T-helper 1 cell treated with Interleukin-12 subunit alpha and Interleukin-12 subunit beta and Interleukin-4 antibody, amounts not matched to agents 30 μg/mL and 1 μg/mL, for 36 hours (primary cell): ENCODE data around the gene ACADL.

Experiments used
- H3K27ac Mint-ChIP-seq: one replicate; pipeline ENCODE4 v1.8.0; 2021; ENCODE audit warnings: mild to moderate bottlenecking, mixed read lengths
- H3K27me3 Mint-ChIP-seq: one replicate; pipeline ENCODE4 v1.8.0; 2021; ENCODE audit warnings: low read depth, mixed read lengths
- H3K36me3 Mint-ChIP-seq: one replicate; pipeline ENCODE4 v1.8.0; 2021; ENCODE audit warnings: low read depth, mixed read lengths
- H3K4me1 Mint-ChIP-seq: one replicate; pipeline ENCODE4 v1.8.0; 2021; ENCODE audit warnings: low read depth, mixed read lengths
- H3K4me3 Mint-ChIP-seq: one replicate; pipeline ENCODE4 v1.8.0; 2021; ENCODE audit warnings: mild to moderate bottlenecking, moderate library complexity, mixed read lengths
- H3K9me3 Mint-ChIP-seq: one replicate; pipeline ENCODE4 v1.8.0; 2021; ENCODE audit warnings: mixed read lengths

Gene ACADL

GRCh38 chr2:210227290-210228088 is 2.2 kb upstream of the ACADL start:
- H3K9me3 Mint-ChIP-seq, result no peaks in the 10 kb centered on the region
- no peaks in the 10 kb centered on the region for H3K36me3 Mint-ChIP-seq
- peaks cover 2% of the 10 kb centered on the region for H3K4me1 Mint-ChIP-seq
- peaks cover 46% of the 10 kb centered on the region for H3K27me3 Mint-ChIP-seq
- no peak overlapping the region for H3K27ac Mint-ChIP-seq
- no peak overlapping the region for H3K4me3 Mint-ChIP-seq

GRCh38 chr2:210226223-210226622 is 976 bp upstream of the ACADL start:
- H3K9me3 Mint-ChIP-seq, result no peaks in the 10 kb centered on the region
- no peaks in the 10 kb centered on the region for H3K36me3 Mint-ChIP-seq
- H3K27me3 Mint-ChIP-seq, result peaks cover 56% of the 10 kb centered on the region
- H3K27ac Mint-ChIP-seq, result no peak overlapping the region
- no peak overlapping the region for H3K4me3 Mint-ChIP-seq
- H3K4me1 Mint-ChIP-seq, result peaks cover 2% of the 10 kb centered on the region

GRCh38 chr2:210224591-210224940 is 681 bp downstream of the ACADL start:
- H3K9me3 Mint-ChIP-seq, result no peaks in the 10 kb centered on the region
- peaks cover 59% of the 10 kb centered on the region for H3K27me3 Mint-ChIP-seq

GRCh38 chr2:210215120-210215519 is 10.1 kb downstream of the ACADL start:
- no peak overlapping the region for H3K27ac Mint-ChIP-seq
- no peaks in the 10 kb centered on the region for H3K36me3 Mint-ChIP-seq
- H3K9me3 Mint-ChIP-seq, result no peaks in the 10 kb centered on the region
- no peaks in the 10 kb centered on the region for H3K4me1 Mint-ChIP-seq
- no peak overlapping the region for H3K4me3 Mint-ChIP-seq
- peaks cover 10% of the 10 kb centered on the region for H3K27me3 Mint-ChIP-seq

More at GRCh38 chr2:210224591-210224940, 681 bp downstream of the ACADL start:
- H3K4me3 Mint-ChIP-seq, result no peak overlapping the region
- no peak overlapping the region for H3K27ac Mint-ChIP-seq
- H3K4me1 Mint-ChIP-seq, result peaks cover 2% of the 10 kb centered on the region
- H3K36me3 Mint-ChIP-seq, result no peaks in the 10 kb centered on the region

GRCh38 chr2:210210185-210210584 is 15.1 kb downstream of the ACADL start:
- Mint-ChIP-seq H3K27me3 (peaks cover 3% of the 10 kb centered on the region), H3K36me3 (no peaks in the 10 kb centered on the region), H3K4me1 (no peaks in the 10 kb centered on the region), H3K27ac (no peak overlapping the region), H3K4me3 (no peak overlapping the region), H3K9me3 (no peaks in the 10 kb centered on the region)

GRCh38 chr2:210207929-210208328 is 17.3 kb downstream of the ACADL start:
- Mint-ChIP-seq H3K36me3 (no peaks in the 10 kb centered on the region), H3K4me3 (no peak overlapping the region), H3K27ac (no peak overlapping the region), H3K4me1 (no peaks in the 10 kb centered on the region), H3K9me3 (no peaks in the 10 kb centered on the region), H3K27me3 (peaks cover 4% of the 10 kb centered on the region)

- H3K27me3 Mint-ChIP-seq, result peaks cover 9% of the 10 kb centered on the region
- no peak overlapping the region for H3K4me3 Mint-ChIP-seq
- no peaks in the 10 kb centered on the region for H3K36me3 Mint-ChIP-seq
- H3K9me3 Mint-ChIP-seq, result no peaks in the 10 kb centered on the region
- no peak overlapping the region for H3K27ac Mint-ChIP-seq
- H3K4me1 Mint-ChIP-seq, result no peaks in the 10 kb centered on the region
Measured at GRCh38 chr2:210203558-210203957, 21.7 kb downstream of the ACADL start.

- H3K27ac Mint-ChIP-seq, result no peak overlapping the region
- H3K27me3 Mint-ChIP-seq, result peaks cover 9% of the 10 kb centered on the region
- no peak overlapping the region for H3K4me3 Mint-ChIP-seq
- no peaks in the 10 kb centered on the region for H3K36me3 Mint-ChIP-seq
- no peaks in the 10 kb centered on the region for H3K4me1 Mint-ChIP-seq
- H3K9me3 Mint-ChIP-seq, result no peaks in the 10 kb centered on the region
Measured at GRCh38 chr2:210203147-210203546, 22.1 kb downstream of the ACADL start.

- H3K27ac Mint-ChIP-seq, result no peak overlapping the region
- H3K27me3 Mint-ChIP-seq, result peaks cover 12% of the 10 kb centered on the region
- no peak overlapping the region for H3K4me3 Mint-ChIP-seq
- no peaks in the 10 kb centered on the region for H3K9me3 Mint-ChIP-seq
- no peaks in the 10 kb centered on the region for H3K36me3 Mint-ChIP-seq
- H3K4me1 Mint-ChIP-seq, result no peaks in the 10 kb centered on the region
Measured at GRCh38 chr2:210199854-210200253, 25.4 kb downstream of the ACADL start.

GRCh38 chr2:210199186-210199765 is 26.0 kb downstream of the ACADL start:
- no peaks in the 10 kb centered on the region for H3K36me3 Mint-ChIP-seq
- H3K4me3 Mint-ChIP-seq, result no peak overlapping the region
- no peaks in the 10 kb centered on the region for H3K9me3 Mint-ChIP-seq
- H3K27ac Mint-ChIP-seq, result no peak overlapping the region
- H3K27me3 Mint-ChIP-seq, result peaks cover 12% of the 10 kb centered on the region
- no peaks in the 10 kb centered on the region for H3K4me1 Mint-ChIP-seq

GRCh38 chr2:210198326-210198725 is 26.9 kb downstream of the ACADL start:
- H3K27ac Mint-ChIP-seq, result no peak overlapping the region
- H3K27me3 Mint-ChIP-seq, result peaks cover 12% of the 10 kb centered on the region
- no peaks in the 10 kb centered on the region for H3K36me3 Mint-ChIP-seq
- no peaks in the 10 kb centered on the region for H3K4me1 Mint-ChIP-seq
- no peak overlapping the region for H3K4me3 Mint-ChIP-seq
- H3K9me3 Mint-ChIP-seq, result no peaks in the 10 kb centered on the region

- no peaks in the 10 kb centered on the region for H3K4me1 Mint-ChIP-seq
- H3K36me3 Mint-ChIP-seq, result no peaks in the 10 kb centered on the region
- H3K27ac Mint-ChIP-seq, result no peak overlapping the region
- no peaks in the 10 kb centered on the region for H3K9me3 Mint-ChIP-seq
- H3K27me3 Mint-ChIP-seq, result peaks cover 9% of the 10 kb centered on the region
- no peak overlapping the region for H3K4me3 Mint-ChIP-seq
Measured at GRCh38 chr2:210197720-210198119, 27.5 kb downstream of the ACADL start.

- Mint-ChIP-seq H3K27me3 (peaks cover 10% of the 10 kb centered on the region), H3K36me3 (no peaks in the 10 kb centered on the region), H3K9me3 (no peaks in the 10 kb centered on the region), H3K4me3 (no peak overlapping the region), H3K27ac (no peak overlapping the region), H3K4me1 (no peaks in the 10 kb centered on the region)
Measured at GRCh38 chr2:210195101-210195852, 30.0 kb downstream of the ACADL start.

- H3K27me3 Mint-ChIP-seq, result peaks cover 7% of the 10 kb centered on the region
- no peak overlapping the region for H3K4me3 Mint-ChIP-seq
- H3K36me3 Mint-ChIP-seq, result no peaks in the 10 kb centered on the region
- H3K27ac Mint-ChIP-seq, result no peak overlapping the region
- H3K9me3 Mint-ChIP-seq, result peaks cover 15% of the 10 kb centered on the region
- no peaks in the 10 kb centered on the region for H3K4me1 Mint-ChIP-seq
Measured at GRCh38 chr2:210190345-210190744, 34.9 kb downstream of the ACADL start.
